KOPT-K1 (cell line): ENCODE results near the gene AZU1.
"Not testable (repeated sequence)": the region's sequence is repeated elsewhere in the genome, so short reads cannot be mapped to it uniquely, and the experiment has no call there.

ENCODE experiments used
- H3K27ac ChIP-seq: fragments of 200-600 bp; sonication (generic); 2 replicates; pipeline ENCODE4 v1.5.1; 2016; ENCODE audit warnings: antibody characterized with exemption, mild to moderate bottlenecking, low read depth, low read length; ENCODE audit not compliant: poor library complexity, severe bottlenecking
- H3K36me3 ChIP-seq: fragments of 200-600 bp; sonication (generic); 2 replicates; pipeline ENCODE4 v1.5.1; 2017; ENCODE audit warnings: antibody characterized with exemption, mild to moderate bottlenecking, low read length, moderate library complexity; ENCODE audit not compliant: insufficient read depth
- H3K9me3 ChIP-seq: fragments of 200-600 bp; sonication (generic); 2 replicates; pipeline ENCODE4 v1.5.1; 2017; ENCODE audit warnings: antibody characterized with exemption, low read length, mild to moderate bottlenecking; ENCODE audit not compliant: insufficient read depth, poor library complexity, severe bottlenecking

AZU1 gene

GRCh38 chr19:812747-813218, 14.9 kb upstream of the AZU1 start:
- no peaks in the 10 kb centered on the region for H3K9me3 ChIP-seq
- H3K27ac ChIP-seq, result no peak overlapping the region
- peaks cover 76% of the 10 kb centered on the region for H3K36me3 ChIP-seq

GRCh38 chr19:813219-814151, 14.2 kb upstream of the AZU1 start:
- Histone ChIP-seq H3K36me3 (peaks cover 69% of the 10 kb centered on the region), H3K27ac (no peak overlapping the region), H3K9me3 (no peaks in the 10 kb centered on the region)

GRCh38 chr19:814152-815078, 13.2 kb upstream of the AZU1 start:
- Histone ChIP-seq H3K36me3 (peaks cover 60% of the 10 kb centered on the region), H3K9me3 (no peaks in the 10 kb centered on the region), H3K27ac (no peak overlapping the region)

DNA sequence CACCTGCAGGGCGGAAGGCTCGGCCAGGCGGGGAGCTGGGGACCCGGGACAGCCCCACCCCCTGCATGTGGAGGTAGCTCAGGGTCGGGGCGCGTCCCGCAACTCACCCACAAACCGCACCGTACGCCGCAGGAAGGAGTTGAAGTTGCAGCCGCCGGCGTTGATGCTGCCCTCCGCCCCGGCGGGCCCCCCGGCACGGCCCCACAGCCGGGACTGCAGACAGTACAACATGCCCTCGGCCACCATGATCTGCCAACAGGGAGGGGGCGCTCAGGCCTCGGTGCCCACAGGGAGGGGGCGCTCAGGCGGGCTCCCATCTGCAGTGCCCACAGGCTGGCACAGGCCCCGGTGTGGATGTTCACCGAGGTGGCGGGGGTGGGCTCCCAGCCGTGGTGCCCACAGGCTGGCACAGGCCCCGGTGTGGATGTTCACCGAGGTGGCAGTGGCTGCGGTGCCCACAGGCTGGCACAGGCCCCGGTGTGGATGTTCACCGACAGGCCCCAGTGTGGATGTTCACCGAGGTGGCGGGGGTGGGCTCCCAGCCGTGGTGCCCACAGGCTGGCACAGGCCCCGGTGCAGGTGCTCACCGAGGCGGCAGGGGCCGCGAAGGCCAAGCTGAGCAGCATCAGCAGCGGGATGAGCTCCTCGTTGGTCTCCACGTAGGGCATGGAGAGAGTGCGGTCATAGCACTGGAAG, 12.4 kb upstream of the AZU1 start:
- no peaks in the 10 kb centered on the region for H3K9me3 ChIP-seq
- peaks cover 52% of the 10 kb centered on the region for H3K36me3 ChIP-seq
- no peak overlapping the region for H3K27ac ChIP-seq

DNA sequence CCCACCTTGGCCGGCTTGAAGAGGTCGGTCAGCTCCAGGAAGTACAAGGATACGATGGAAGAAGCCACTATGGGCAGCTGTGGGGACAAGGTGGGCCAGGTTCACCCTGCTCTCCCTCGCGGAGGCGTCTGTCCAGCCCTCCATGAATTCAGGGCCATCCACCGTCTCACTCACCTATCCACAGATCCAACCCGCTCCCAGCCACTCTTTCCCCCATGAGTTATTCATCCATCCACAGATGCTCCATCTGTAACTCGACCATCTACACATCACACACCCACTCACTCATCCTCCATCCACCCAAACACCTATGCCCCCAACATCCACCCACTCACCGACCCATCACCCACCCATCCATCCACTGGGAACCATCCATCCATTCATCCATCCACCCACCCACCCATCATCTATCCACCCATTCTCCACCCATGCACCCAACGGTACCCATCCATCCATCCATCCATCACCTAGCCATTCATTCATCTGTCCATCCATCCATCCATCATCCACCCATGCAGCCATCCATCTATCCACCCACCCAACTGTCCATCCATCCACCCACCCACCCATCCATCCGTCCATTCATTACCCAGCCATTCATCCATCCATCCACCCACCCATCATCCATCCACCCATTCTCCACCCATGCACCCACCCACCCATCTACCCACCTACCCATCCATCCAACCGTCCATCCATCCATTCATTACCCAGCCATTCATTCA, 11.7 kb upstream of the AZU1 start:
- H3K36me3 ChIP-seq, result peaks cover 45% of the 10 kb centered on the region
- no peaks in the 10 kb centered on the region for H3K9me3 ChIP-seq
- H3K27ac ChIP-seq, result no peak overlapping the region

GRCh38 chr19:816500-816857, 11.2 kb upstream of the AZU1 start:
- no peak overlapping the region for H3K27ac ChIP-seq
- peaks cover 39% of the 10 kb centered on the region for H3K36me3 ChIP-seq
- no peaks in the 10 kb centered on the region for H3K9me3 ChIP-seq

- not testable (repeated sequence) for H3K27ac ChIP-seq, H3K9me3 ChIP-seq
- peaks cover 12% of the 10 kb centered on the region; the same call in 1 of the 2 replicates for H3K36me3 ChIP-seq
These were observed 7.4 kb upstream of the AZU1 start for GRCh38 chr19:820212-820611.

DNA sequence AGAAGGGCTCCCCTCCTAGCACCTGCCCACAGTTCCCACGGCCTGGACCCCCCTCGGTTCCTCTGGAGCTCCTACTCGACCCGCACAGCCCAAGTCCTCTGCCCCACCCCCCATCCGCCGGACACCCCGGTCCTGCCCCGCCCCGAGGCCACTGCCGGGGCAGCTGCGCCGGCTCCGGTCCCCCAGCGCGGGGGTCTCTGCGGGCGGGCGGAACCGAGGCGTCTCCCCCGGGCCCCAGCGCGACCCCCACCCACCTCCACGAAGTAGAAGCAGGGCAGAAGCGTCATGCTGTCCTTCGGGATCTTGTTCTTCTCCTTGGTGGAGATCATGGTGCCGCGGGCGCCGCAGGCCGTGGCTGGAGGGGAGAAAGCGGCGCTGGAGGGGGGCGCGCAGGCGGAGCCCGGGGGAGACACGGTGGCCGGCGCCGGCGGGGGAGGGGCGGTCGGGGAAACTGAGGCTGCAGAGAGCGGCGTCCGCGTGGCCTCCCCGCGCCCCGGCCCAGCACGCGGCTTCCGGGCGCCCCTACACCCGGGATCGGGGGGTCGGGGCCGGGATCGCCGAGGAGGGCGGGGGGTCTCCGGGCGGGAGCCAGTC, 6.3 kb upstream of the AZU1 start:
- Histone ChIP-seq H3K27ac (no peak overlapping the region), H3K9me3 (no peaks in the 10 kb centered on the region)

DNA sequence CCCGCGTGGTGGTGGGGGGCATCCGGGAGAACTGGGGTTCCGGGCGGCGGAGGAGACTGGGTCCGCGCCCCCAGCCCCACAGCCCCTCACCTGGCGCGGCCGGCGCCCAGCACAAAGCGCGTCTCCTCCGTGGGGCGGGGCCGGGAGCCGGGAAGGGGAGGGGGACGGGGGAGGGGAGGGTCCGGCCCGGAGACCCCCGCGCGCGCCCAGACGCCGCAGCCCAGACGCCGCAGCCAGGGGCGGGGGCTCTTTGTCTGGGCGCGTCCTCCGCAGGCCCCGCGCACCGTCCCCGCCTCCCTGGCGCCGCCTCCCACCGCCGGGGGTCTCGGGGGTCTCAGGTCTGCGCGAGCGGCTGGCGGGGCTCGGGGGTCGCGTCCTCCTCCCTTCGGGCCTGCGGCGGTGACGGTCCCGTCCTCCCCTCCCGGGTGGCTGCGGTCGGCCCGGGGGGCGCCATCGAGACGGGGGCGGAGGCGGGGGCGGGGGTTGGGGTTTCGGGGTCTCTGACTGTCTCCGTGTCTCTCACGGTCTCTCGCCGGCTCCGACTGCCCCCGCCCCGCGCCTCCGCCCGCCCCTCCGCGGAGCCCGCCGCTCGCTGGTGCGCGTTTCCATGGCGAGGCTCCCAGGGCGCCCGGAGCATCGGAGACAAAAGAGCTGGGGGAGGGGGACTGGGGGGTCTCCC, 5.7 kb upstream of the AZU1 start, which contains the start of gene PLPPR3:
Gene PLPPR3 (minus strand): TSS at position 131 of the 679 bp plus-strand sequence. CDS start 396 bp downstream, outside the sequence.
- Histone ChIP-seq H3K36me3 (no peaks in the 10 kb centered on the region), H3K27ac (no peak within 1 kb of the TSS), H3K9me3 (no peaks in the 10 kb centered on the region)

More for the DNA sequence above, 6.3 kb upstream of the AZU1 start:
- peaks cover 4% of the 10 kb centered on the region; the same call in 1 of the 2 replicates for H3K36me3 ChIP-seq

GRCh38 chr19:823565-824121, 4.0 kb upstream of the AZU1 start:
- H3K27ac ChIP-seq, result no peak overlapping the region

DNA sequence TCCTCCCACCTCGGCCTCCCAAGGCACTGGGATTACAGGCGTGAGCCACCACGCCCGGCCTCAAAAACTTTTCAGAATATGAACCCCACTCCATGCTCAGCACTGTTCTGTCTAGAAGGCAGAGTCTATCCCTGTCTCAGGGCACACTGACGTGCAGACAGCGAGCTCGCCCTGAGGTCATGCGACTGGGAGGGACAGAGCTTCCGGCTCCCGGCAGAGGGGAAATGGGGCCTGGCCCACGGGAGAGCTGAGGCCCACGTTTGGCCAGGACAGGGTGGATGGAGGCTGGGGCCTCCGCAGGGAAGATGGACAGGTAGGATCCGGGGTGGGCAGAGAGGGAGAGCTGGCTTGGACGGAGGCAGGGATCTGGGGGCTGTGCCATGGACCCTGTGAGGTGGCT, 2.8 kb upstream of the AZU1 start:
- H3K9me3 ChIP-seq, result no peaks in the 10 kb centered on the region
- no peak overlapping the region for H3K27ac ChIP-seq
- no peaks in the 10 kb centered on the region for H3K36me3 ChIP-seq

More at GRCh38 chr19:823565-824121, 4.0 kb upstream of the AZU1 start:
- Histone ChIP-seq H3K36me3 (no peaks in the 10 kb centered on the region), H3K9me3 (no peaks in the 10 kb centered on the region)

GRCh38 chr19:825897-826644, 1.6 kb upstream of the AZU1 start:
- Histone ChIP-seq H3K9me3 (no peaks in the 10 kb centered on the region), H3K36me3 (no peaks in the 10 kb centered on the region), H3K27ac (no peak overlapping the region)
